Measurements from ENCODE around the gene PRDM4.

- TF ChIP-seq CTCF (IDR thresholded peaks at IDR 0.05; ENCODE audit: borderline replicate concordance, extremely low read depth, low read length, poor library complexity, severe bottlenecking) (no peak), EZH2 (IDR thresholded peaks at IDR 0.05; ENCODE audit: borderline replicate concordance, low read depth, low read length, severe bottlenecking) (no peak)
Measured at GRCh38 chr12:107764626-107765025, 3.7 kb upstream of the PRDM4 start.

Data from DND-41 (cell line).